HepG2 (cell line): ENCODE results near the gene GJD3. TPM values are rescaled to one million over a fixed set of nuclear protein-coding genes. Genes with fewer than 3 reads are reported as not detected.

Experiments used
- BORCS8-MEF2B ChIP-seq: sonication (generic); formaldehyde crosslinking; IDR thresholded peaks from 2 replicates; pipeline ENCODE4 v1.8.0; 2022; ENCODE audit warnings: mild to moderate bottlenecking, missing genetic modification reagents
- CENPX ChIP-seq: sonication (generic); formaldehyde crosslinking; IDR thresholded peaks from 2 replicates; pipeline ENCODE4 v1.9.0; 2021; ENCODE audit warnings: mild to moderate bottlenecking, missing genetic modification reagents, moderate library complexity
- DMAP1 ChIP-seq: IDR thresholded peaks from 2 replicates; pipeline ENCODE4 v1.6.1; 2016
- HBP1 ChIP-seq: IDR thresholded peaks from 2 replicates; pipeline ENCODE4 v1.6.1; 2016; ENCODE audit warnings: low read depth, control low read depth
- HIC2 ChIP-seq: sonication (generic); formaldehyde crosslinking; IDR thresholded peaks from 2 replicates; pipeline ENCODE4 v1.9.0; 2022; ENCODE audit warnings: low read depth, missing genetic modification reagents
- KLF11 ChIP-seq: IDR thresholded peaks from 2 replicates; pipeline ENCODE4 v1.6.1; 2016; ENCODE audit warnings: missing compliant biosample characterization
- MAFF ChIP-seq: IDR thresholded peaks from 2 replicates; pipeline ENCODE4 v1.6.1; 2011; ENCODE audit warnings: low read depth, low read length, improper control_type of control experiment
- PHF5A ChIP-seq: IDR thresholded peaks from one replicate; pipeline ENCODE4 v1.6.1; 2018; ENCODE audit warnings: low read depth, missing genetic modification reagents; ENCODE audit not compliant: unreplicated experiment
- SMC3 ChIP-seq: IDR thresholded peaks from 2 replicates; pipeline ENCODE4 v1.6.1; 2011; ENCODE audit warnings: low read length, improper control_type of control experiment
- SNAI1 ChIP-seq: sonication (generic); formaldehyde crosslinking; IDR thresholded peaks from 2 replicates; pipeline ENCODE4 v1.5.0; 2020; ENCODE audit warnings: mild to moderate bottlenecking, missing genetic modification reagents, borderline replicate concordance
- TOE1 ChIP-seq: sonication (generic); formaldehyde crosslinking; IDR thresholded peaks from 2 replicates; pipeline ENCODE4 v1.4.0; 2020; ENCODE audit warnings: mild to moderate bottlenecking, missing genetic modification reagents
- ZNF333 ChIP-seq: sonication (generic); formaldehyde crosslinking; IDR thresholded peaks from 2 replicates; pipeline ENCODE4 v1.4.0; 2020; ENCODE audit warnings: mild to moderate bottlenecking, missing genetic modification reagents, borderline replicate concordance
- ZNF549 ChIP-seq: sonication (generic); formaldehyde crosslinking; IDR thresholded peaks from 2 replicates; pipeline ENCODE4 v1.5.0; 2020; ENCODE audit warnings: missing genetic modification reagents
- ZNF562 ChIP-seq: sonication (generic); formaldehyde crosslinking; IDR thresholded peaks from 2 replicates; pipeline ENCODE4 v1.8.0; 2022; ENCODE audit warnings: missing genetic modification reagents, borderline replicate concordance
- ZNF7 ChIP-seq: IDR thresholded peaks from 2 replicates; pipeline ENCODE4 v1.6.1; 2016; ENCODE audit warnings: missing biosample characterization, missing genetic modification reagents
- ZNF709 ChIP-seq: sonication (generic); formaldehyde crosslinking; IDR thresholded peaks from 2 replicates; pipeline ENCODE4 v1.5.0; 2020; ENCODE audit warnings: mild to moderate bottlenecking, missing genetic modification reagents
- polyA plus RNA-seq, 8 experiments: library from polyadenylated mRNA; depleted of rRNA in 3 of 8; stranded (reverse) in 7 of 8; unstranded in 1 of 8; fragments of >200 nt; fragmentation: Illumina TruSeq in 4 of 8; extraction: Trizol in 4 of 8; gene quantifications; 2 replicates each; pipeline versions ENCODE4 v1.2.1 to v1.2.3, GENCODE V29; 2011 to 2016; ENCODE audit warnings: low read depth in 4 of 8, missing spikeins in 1 of 8, mixed read lengths in 1 of 8; ENCODE audit not compliant: insufficient read depth in 1 of 8
- total RNA-seq, 5 experiments: library from RNA; depleted of rRNA; stranded (reverse); fragments of >200 nt; fragmentation: Illumina TruSeq; extraction: Trizol; gene quantifications; 2 replicates each; pipeline ENCODE4 v1.2.3, GENCODE V29; 2016; ENCODE audit warnings: low read depth in 1 of 5
- TF ChIP-seq, protein P1 (sequence below): sonication (generic); formaldehyde crosslinking; IDR thresholded peaks from 2 replicates; pipeline ENCODE4 v1.5.1; 2020; ENCODE audit warnings: mild to moderate bottlenecking, missing genetic modification reagents
- TF ChIP-seq, protein P2 (sequence below): sonication (generic); formaldehyde crosslinking; IDR thresholded peaks from 2 replicates; pipeline ENCODE4 v1.4.0; 2020; ENCODE audit warnings: missing genetic modification reagents
- TF ChIP-seq, protein P3 (sequence below): sonication (generic); formaldehyde crosslinking; IDR thresholded peaks from 2 replicates; pipeline ENCODE4 v1.8.1; 2022; ENCODE audit warnings: mild to moderate bottlenecking, missing genetic modification reagents
- TF ChIP-seq, protein P4 (sequence below): sonication (generic); formaldehyde crosslinking; IDR thresholded peaks from 2 replicates; pipeline ENCODE4 v1.4.0; 2020; ENCODE audit warnings: missing genetic modification reagents, mild to moderate bottlenecking, borderline replicate concordance

GJD3 gene
- total and polyA plus RNA-seq, 2 of the 13 experiments (the other 11 are each of a cell fraction or from before 2014, with no cell fraction given): not detected

DNA sequence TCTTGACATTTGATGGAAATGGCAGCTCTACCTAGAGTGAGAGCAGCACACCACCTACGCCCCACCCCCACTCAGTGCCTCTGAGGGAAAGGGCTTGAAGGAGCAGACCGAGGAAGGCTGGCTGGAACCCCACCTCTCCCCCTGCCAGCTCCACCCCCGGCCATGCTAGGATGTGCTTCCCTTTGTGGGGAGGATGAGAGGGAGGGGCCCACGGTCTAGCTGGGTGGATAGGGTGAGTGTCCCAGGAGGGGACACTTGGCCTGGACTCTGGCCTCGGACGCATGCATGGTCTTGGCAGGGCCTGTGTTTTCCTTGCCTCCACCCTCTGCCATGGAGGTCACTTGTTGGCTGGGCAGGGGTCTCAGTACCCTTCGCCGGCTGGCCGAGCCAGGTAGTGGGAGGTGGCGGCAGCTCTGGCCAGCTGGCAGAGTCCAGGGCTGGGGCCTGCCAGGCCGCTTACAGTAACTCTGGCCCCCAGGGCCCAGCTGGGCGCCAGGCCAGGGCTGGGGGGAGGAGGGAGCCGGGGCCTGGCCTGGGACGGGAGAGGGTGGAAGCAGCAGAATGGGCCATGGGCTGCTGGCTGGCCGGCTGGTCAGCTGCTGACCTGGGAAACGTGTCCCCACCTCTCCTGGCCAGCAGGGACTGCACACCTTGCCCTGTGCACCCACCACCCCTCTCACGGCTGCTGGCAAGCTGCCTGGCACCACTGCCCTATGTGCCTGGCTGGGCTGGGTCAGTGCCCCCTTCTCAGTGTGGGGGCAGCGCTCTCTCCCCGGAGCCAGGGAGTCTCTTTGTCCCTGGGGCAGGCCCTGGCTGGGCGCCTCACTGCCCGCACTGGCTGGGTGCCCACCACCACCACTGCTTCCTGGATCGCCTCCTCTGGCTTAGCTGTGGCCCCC, 32.5 kb downstream of the GJD3 start (continued):
- TF ChIP-seq, protein P1, sequence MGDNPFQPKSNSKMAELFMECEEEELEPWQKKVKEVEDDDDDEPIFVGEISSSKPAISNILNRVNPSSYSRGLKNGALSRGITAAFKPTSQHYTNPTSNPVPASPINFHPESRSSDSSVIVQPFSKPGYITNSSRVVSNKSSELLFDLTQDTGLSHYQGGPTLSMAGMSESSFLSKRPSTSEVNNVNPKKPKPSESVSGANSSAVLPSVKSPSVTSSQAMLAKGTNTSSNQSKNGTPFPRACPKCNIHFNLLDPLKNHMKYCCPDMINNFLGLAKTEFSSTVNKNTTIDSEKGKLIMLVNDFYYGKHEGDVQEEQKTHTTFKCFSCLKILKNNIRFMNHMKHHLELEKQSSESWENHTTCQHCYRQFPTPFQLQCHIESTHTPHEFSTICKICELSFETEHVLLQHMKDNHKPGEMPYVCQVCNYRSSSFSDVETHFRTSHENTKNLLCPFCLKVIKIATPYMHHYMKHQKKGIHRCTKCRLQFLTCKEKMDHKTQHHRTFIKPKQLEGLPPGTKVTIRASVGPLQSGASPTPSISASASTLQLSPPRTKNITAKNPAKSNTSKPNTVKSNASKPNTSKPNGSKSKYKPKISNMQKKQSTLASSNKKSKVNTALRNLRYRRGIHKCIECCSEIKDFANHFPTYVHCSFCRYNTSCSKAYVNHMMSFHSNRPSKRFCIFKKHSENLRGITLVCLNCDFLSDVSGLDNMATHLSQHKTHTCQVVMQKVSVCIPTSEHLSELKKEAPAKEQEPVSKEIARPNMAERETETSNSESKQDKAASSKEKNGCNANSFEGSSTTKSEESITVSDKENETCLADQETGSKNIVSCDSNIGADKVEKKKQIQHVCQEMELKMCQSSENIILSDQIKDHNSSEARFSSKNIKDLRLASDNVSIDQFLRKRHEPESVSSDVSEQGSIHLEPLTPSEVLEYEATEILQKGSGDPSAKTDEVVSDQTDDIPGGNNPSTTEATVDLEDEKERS (CRISPR knock-in tag): no peak
- TF ChIP-seq, protein P2, sequence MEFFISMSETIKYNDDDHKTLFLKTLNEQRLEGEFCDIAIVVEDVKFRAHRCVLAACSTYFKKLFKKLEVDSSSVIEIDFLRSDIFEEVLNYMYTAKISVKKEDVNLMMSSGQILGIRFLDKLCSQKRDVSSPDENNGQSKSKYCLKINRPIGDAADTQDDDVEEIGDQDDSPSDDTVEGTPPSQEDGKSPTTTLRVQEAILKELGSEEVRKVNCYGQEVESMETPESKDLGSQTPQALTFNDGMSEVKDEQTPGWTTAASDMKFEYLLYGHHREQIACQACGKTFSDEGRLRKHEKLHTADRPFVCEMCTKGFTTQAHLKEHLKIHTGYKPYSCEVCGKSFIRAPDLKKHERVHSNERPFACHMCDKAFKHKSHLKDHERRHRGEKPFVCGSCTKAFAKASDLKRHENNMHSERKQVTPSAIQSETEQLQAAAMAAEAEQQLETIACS: no peak
- TF ChIP-seq SNAI1 (CRISPR knock-in tag): no peak
- TF ChIP-seq, protein P3, sequence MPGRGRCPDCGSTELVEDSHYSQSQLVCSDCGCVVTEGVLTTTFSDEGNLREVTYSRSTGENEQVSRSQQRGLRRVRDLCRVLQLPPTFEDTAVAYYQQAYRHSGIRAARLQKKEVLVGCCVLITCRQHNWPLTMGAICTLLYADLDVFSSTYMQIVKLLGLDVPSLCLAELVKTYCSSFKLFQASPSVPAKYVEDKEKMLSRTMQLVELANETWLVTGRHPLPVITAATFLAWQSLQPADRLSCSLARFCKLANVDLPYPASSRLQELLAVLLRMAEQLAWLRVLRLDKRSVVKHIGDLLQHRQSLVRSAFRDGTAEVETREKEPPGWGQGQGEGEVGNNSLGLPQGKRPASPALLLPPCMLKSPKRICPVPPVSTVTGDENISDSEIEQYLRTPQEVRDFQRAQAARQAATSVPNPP (CRISPR knock-in tag): no peak
- TF ChIP-seq DMAP1: no peak
- TF ChIP-seq HIC2 (CRISPR knock-in tag): peak; percentile 70
- TF ChIP-seq SMC3: no peak
- TF ChIP-seq KLF11: no peak
- TF ChIP-seq ZNF709 (CRISPR knock-in tag): no peak
- TF ChIP-seq ZNF7: no peak
- TF ChIP-seq BORCS8-MEF2B (CRISPR knock-in tag): 0 out of 2 replicates have a peak, but pooled peaks have one; percentile 54
- TF ChIP-seq TOE1: no peak
- TF ChIP-seq CENPX (CRISPR knock-in tag): no peak
- no peak for TF ChIP-seq HBP1 (CRISPR knock-in tag)
- TF ChIP-seq ZNF562: no peak
- TF ChIP-seq, protein P4, sequence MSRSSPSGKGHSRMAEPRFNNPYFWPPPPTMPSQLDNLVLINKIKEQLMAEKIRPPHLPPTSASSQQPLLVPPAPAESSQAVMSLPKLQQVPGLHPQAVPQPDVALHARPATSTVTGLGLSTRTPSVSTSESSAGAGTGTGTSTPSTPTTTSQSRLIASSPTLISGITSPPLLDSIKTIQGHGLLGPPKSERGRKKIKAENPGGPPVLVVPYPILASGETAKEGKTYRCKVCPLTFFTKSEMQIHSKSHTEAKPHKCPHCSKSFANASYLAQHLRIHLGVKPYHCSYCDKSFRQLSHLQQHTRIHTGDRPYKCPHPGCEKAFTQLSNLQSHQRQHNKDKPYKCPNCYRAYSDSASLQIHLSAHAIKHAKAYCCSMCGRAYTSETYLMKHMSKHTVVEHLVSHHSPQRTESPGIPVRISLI (CRISPR knock-in tag): no peak
- no peak for TF ChIP-seq PHF5A
- TF ChIP-seq ZNF333 (CRISPR knock-in tag): no peak
- TF ChIP-seq MAFF: no peak
- no peak for TF ChIP-seq ZNF549 (CRISPR knock-in tag)
